Neural progenitor cell (in vitro differentiated cells): ENCODE measurements around the gene CLCN4. TPM values are rescaled to one million over a fixed set of nuclear protein-coding genes. Genes with fewer than 3 reads are reported as not detected.

Experiments
- DNase-seq: peaks from one replicate; pipeline ENCODE4 v3.0.0-alpha.2; 2016; ENCODE audit warnings: low spot score
- H2AFZ ChIP-seq: fragments of 200-600 bp; sonication (generic); replicated peaks from 2 replicates; pipeline ENCODE4 v1.6.1; 2016; ENCODE audit warnings: antibody characterized with exemption
- H3F3A ChIP-seq: fragments of 200-600 bp; sonication (generic); 2 replicates; pipeline ENCODE4 v1.6.1; 2016; ENCODE audit warnings: antibody characterized with exemption, low read depth
- H3K27ac ChIP-seq: fragments of 200-600 bp; sonication (generic); 2 replicates; pipeline ENCODE4 v1.5.1; 2016; ENCODE audit warnings: mild to moderate bottlenecking
- H3K27me3 ChIP-seq: fragments of 200-600 bp; sonication (generic); 2 replicates; pipeline ENCODE4 v1.6.1; 2016; ENCODE audit warnings: mild to moderate bottlenecking, moderate library complexity
- H3K36me3 ChIP-seq: fragments of 200-600 bp; sonication (generic); 2 replicates; pipeline ENCODE4 v1.5.1; 2016
- H3K4me1 ChIP-seq: fragments of 200-600 bp; sonication (generic); 2 replicates; pipeline ENCODE4 v1.6.1; 2016; ENCODE audit warnings: mixed run types
- H3K4me2 ChIP-seq: fragments of 200-600 bp; sonication (generic); 2 replicates; pipeline ENCODE4 v1.6.1; 2016
- H3K4me3 ChIP-seq: fragments of 200-600 bp; sonication (generic); 2 replicates; pipeline ENCODE4 v1.5.1; 2016
- H3K79me2 ChIP-seq: fragments of 200-600 bp; sonication (generic); 2 replicates; pipeline ENCODE4 v1.6.1; 2016; ENCODE audit warnings: low read depth
- H3K9ac ChIP-seq: fragments of 200-600 bp; sonication (generic); 2 replicates; pipeline ENCODE4 v1.6.1; 2016
- H3K9me3 ChIP-seq: fragments of 200-600 bp; sonication (generic); 2 replicates; pipeline ENCODE4 v1.5.1; 2016; ENCODE audit warnings: low read depth
- H4K20me1 ChIP-seq: fragments of 200-600 bp; sonication (generic); 2 replicates; pipeline ENCODE4 v1.6.1; 2016; ENCODE audit warnings: low read depth
- H3K27ac Mint-ChIP-seq: 3 replicates; pipeline ENCODE4 v1.8.0; 2021; ENCODE audit warnings: mixed read lengths
- H3K27me3 Mint-ChIP-seq: 2 replicates; pipeline ENCODE4 v1.8.0; 2022; ENCODE audit warnings: low read depth, mild to moderate bottlenecking, inconsistent platforms, moderate library complexity, mixed read lengths; ENCODE audit not compliant: insufficient read depth
- H3K36me3 Mint-ChIP-seq: 3 replicates; pipeline ENCODE4 v1.8.0; 2021; ENCODE audit warnings: mixed read lengths
- H3K4me1 Mint-ChIP-seq: 3 replicates; pipeline ENCODE4 v1.8.0; 2021; ENCODE audit warnings: mixed read lengths
- H3K4me3 Mint-ChIP-seq: 3 replicates; pipeline ENCODE4 v1.8.0; 2021; ENCODE audit warnings: mild to moderate bottlenecking, moderate library complexity, mixed read lengths
- H3K9me3 Mint-ChIP-seq: 3 replicates; pipeline ENCODE4 v1.8.0; 2020; ENCODE audit warnings: mixed read lengths
- EZH2 ChIP-seq: fragments of 200-600 bp; sonication (generic); IDR thresholded peaks from 2 replicates; pipeline ENCODE4 v1.6.1; 2017; ENCODE audit warnings: antibody characterized with exemption, mild to moderate bottlenecking, moderate library complexity
- EZH2phosphoT487 ChIP-seq: fragments of 200-600 bp; sonication (generic); IDR thresholded peaks from 2 replicates; pipeline ENCODE4 v1.6.1; 2017; ENCODE audit warnings: antibody characterized with exemption
- total RNA-seq: library from RNA; depleted of rRNA; stranded (reverse); fragments of >200 nt; gene quantifications from 2 replicates; pipeline ENCODE4 v1.2.3, GENCODE V29; 2015; ENCODE audit warnings: low replicate concordance
- TF ChIP-seq, protein P1 (sequence below): fragments of 200-600 bp; sonication (generic); IDR thresholded peaks from 2 replicates; pipeline ENCODE4 v1.5.1; 2017; ENCODE audit warnings: antibody characterized with exemption, mild to moderate bottlenecking

Gene CLCN4
- total RNA-seq, 1 donor from 2014 or later, result 6.6 TPM

DNA sequence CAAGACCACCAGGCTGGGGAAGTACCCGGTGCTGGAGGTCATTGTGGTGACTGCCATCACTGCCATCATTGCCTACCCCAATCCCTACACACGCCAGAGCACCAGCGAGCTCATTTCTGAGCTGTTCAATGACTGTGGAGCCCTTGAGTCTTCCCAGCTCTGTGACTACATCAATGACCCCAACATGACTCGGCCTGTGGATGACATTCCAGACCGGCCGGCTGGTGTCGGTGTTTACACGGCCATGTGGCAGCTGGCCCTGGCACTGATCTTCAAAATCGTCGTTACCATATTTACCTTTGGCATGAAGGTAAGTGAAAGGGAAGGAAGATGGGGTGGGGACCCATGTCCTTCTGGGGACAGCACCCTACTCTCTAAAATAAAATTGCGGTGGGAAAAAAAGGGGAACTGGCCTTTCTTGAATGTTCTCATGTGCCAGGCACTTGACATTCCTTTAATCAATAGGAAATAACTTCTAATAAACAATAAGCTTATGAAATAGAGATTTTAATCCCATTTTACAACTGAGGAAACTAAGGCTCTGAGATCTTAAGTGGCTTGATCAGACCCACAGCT is 51.6 kb downstream of the CLCN4 start:
- no peaks in the 10 kb centered on the region for H3F3A ChIP-seq
- H3K9me3 ChIP-seq, result no peaks in the 10 kb centered on the region
- Mint-ChIP-seq H3K27me3 (peaks cover 4% of the 10 kb centered on the region), H3K27ac (no peak overlapping the region), H3K4me1 (no peaks in the 10 kb centered on the region), H3K36me3 (peaks cover 16% of the 10 kb centered on the region), H3K4me3 (no peak overlapping the region), H3K9me3 (peaks cover 9% of the 10 kb centered on the region)
- no peaks in the 10 kb centered on the region for H3K79me2 ChIP-seq
- TF ChIP-seq, protein P1, sequence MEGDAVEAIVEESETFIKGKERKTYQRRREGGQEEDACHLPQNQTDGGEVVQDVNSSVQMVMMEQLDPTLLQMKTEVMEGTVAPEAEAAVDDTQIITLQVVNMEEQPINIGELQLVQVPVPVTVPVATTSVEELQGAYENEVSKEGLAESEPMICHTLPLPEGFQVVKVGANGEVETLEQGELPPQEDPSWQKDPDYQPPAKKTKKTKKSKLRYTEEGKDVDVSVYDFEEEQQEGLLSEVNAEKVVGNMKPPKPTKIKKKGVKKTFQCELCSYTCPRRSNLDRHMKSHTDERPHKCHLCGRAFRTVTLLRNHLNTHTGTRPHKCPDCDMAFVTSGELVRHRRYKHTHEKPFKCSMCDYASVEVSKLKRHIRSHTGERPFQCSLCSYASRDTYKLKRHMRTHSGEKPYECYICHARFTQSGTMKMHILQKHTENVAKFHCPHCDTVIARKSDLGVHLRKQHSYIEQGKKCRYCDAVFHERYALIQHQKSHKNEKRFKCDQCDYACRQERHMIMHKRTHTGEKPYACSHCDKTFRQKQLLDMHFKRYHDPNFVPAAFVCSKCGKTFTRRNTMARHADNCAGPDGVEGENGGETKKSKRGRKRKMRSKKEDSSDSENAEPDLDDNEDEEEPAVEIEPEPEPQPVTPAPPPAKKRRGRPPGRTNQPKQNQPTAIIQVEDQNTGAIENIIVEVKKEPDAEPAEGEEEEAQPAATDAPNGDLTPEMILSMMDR, result no peak
- TF ChIP-seq EZH2 (no peak), EZH2phosphoT487 (no peak)
- H3K27ac ChIP-seq, result no peak overlapping the region
- H4K20me1 ChIP-seq, result no peaks in the 10 kb centered on the region
- no peak overlapping the region for H3K9ac ChIP-seq
- H3K4me1 ChIP-seq, result no peaks in the 10 kb centered on the region
- H3K36me3 ChIP-seq, result no peaks in the 10 kb centered on the region
- no peaks in the 10 kb centered on the region for H3K27me3 ChIP-seq
- DNase-seq, result no peak
- H3K4me2 ChIP-seq, result no peak overlapping the region
- no peak overlapping the region for H2AFZ ChIP-seq
- no peak overlapping the region for H3K4me3 ChIP-seq

DNA sequence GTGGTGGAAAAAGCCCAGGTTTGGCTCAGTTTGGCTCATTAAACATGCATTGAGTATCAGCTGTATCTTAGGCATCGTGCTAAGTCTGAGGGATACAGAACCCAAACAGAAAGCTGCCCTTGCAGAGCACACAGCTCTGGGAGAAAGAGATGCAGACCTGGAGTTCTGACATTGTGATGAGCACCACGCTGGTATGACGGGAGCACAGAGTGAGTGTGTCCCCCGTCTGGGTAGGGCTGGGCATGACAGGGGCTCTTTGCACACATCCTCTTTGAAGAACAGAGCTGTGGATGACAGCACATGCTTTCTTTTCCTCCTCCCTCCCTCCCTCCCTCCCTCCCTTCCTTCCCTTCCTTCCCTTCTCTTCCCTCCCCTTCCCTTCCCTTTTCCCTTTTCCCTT is 52.2 kb downstream of the CLCN4 start:
- Histone ChIP-seq H3K4me2 (no peak overlapping the region), H3K27ac (no peak overlapping the region), H4K20me1 (no peaks in the 10 kb centered on the region), H3K9me3 (no peaks in the 10 kb centered on the region), H3F3A (no peaks in the 10 kb centered on the region), H3K79me2 (no peaks in the 10 kb centered on the region), H2AFZ (no peak overlapping the region), H3K36me3 (no peaks in the 10 kb centered on the region), H3K4me3 (no peak overlapping the region), H3K9ac (no peak overlapping the region), H3K4me1 (no peaks in the 10 kb centered on the region), H3K27me3 (no peaks in the 10 kb centered on the region)
- TF ChIP-seq EZH2 (no peak), EZH2phosphoT487 (no peak)
- TF ChIP-seq, protein P1, result no peak
- Mint-ChIP-seq H3K27ac (no peak overlapping the region), H3K36me3 (peaks cover 16% of the 10 kb centered on the region), H3K4me3 (no peak overlapping the region), H3K9me3 (peaks cover 9% of the 10 kb centered on the region), H3K27me3 (peaks cover 4% of the 10 kb centered on the region), H3K4me1 (no peaks in the 10 kb centered on the region)
- DNase-seq, result no peak

DNA sequence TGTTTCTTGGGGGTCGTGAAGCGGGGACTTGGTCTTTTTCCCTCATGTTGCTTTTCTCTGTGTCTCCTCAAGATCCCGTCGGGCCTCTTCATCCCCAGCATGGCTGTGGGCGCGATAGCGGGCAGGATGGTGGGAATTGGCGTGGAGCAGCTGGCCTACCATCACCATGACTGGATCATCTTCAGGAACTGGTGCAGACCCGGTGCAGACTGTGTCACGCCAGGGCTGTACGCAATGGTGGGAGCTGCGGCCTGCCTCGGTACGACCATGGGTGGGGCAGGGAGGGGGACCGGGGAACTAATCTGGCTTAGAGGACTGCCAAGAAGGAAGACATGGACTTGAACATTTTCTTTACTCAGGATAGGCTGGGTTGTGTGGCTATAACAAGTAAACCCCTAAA is 55.6 kb downstream of the CLCN4 start:
- H3K27me3 Mint-ChIP-seq, result no peaks in the 10 kb centered on the region
- TF ChIP-seq, protein P1, result no peak
- TF ChIP-seq EZH2 (no peak), EZH2phosphoT487 (no peak)
- no peaks in the 10 kb centered on the region for H3K79me2 ChIP-seq

More for the DNA sequence above, 55.6 kb downstream of the CLCN4 start:
- Histone ChIP-seq H3K27ac (no peak overlapping the region), H3F3A (no peaks in the 10 kb centered on the region), H3K9ac (no peak overlapping the region), H3K4me1 (no peaks in the 10 kb centered on the region), H3K27me3 (no peaks in the 10 kb centered on the region), H4K20me1 (no peaks in the 10 kb centered on the region), H3K4me3 (no peak overlapping the region), H3K9me3 (peaks cover 4% of the 10 kb centered on the region), H3K36me3 (no peaks in the 10 kb centered on the region), H3K4me2 (no peak overlapping the region), H2AFZ (no peak overlapping the region)
- H3K27ac Mint-ChIP-seq, result no peak overlapping the region
- H3K9me3 Mint-ChIP-seq, result peaks cover 2% of the 10 kb centered on the region
- peaks cover 8% of the 10 kb centered on the region for H3K36me3 Mint-ChIP-seq
- no peak overlapping the region for H3K4me3 Mint-ChIP-seq
- H3K4me1 Mint-ChIP-seq, result no peaks in the 10 kb centered on the region
- DNase-seq, result no peak
